HepG2 (cell line): ENCODE results near the gene IFT22. TPM values are rescaled to one million over a fixed set of nuclear protein-coding genes. Genes with fewer than 3 reads are reported as not detected.

Experiments
- ATAC-seq: fragments of 200-7000 bp; cut with Tn5 transposase; 3 replicates; pipeline ENCODE4 v1.9.1; 2020; ENCODE audit warnings: mild to moderate bottlenecking, moderate library complexity
- BruUV-seq: library from RNA; stranded (reverse); fragments of 400-500 nt; replicated peaks from 2 replicates; lab custom pipeline; 2021; lab: Mats Ljungman, UMichigan
- CTCF ChIA-PET: fragments of 300-600 bp; formaldehyde crosslinking; extraction: SDS; loops from one replicate; lab custom pipeline; 2021; ENCODE audit warnings: low total read pairs, inconsistent platforms, low intra/inter-chr PET ratio; lab: Yijun Ruan, JAX
- POLR2A ChIA-PET: fragments of 350-600 bp; sonication (Branson Sonifier 250); formaldehyde crosslinking; loops from one replicate; lab custom pipeline; 2020; ENCODE audit warnings: antibody characterized with exemption, inconsistent platforms; lab: Yijun Ruan, JAX
- DNase-seq: peaks from one replicate; pipeline ENCODE4 v3.0.0-alpha.2; 2015; ENCODE audit warnings: low spot score
- FAIRE-seq: peaks from 3 replicates; lab custom pipeline; 2011; peaks lifted over from hg19 to GRCh38; lab: Jason Lieb, UNC
- H2AFZ ChIP-seq: one replicate; pipeline ENCODE4 v1.6.1; 2011; ENCODE audit warnings: low read length, inconsistent platforms
- H3K27ac ChIP-seq: fragments of 300-600 bp; 3 replicates; pipeline ENCODE4 v1.8.0; 2011; ENCODE audit warnings: mixed run types, mild to moderate bottlenecking, mixed read lengths, low read length, inconsistent platforms; ENCODE audit not compliant: insufficient read depth; ENCODE audit errors: extremely low read length
- H3K27me3 ChIP-seq, 2 experiments: fragments of 200-600 bp in 1 of 2; 2 replicates in 1 of 2; 3 replicates in 1 of 2; pipeline versions ENCODE4 v1.6.0 to v1.8.0; 2011; ENCODE audit warnings: low read length in 2 of 2, mild to moderate bottlenecking in 2 of 2, moderate library complexity in 2 of 2, inconsistent platforms in 1 of 2; ENCODE audit not compliant: insufficient read depth in 2 of 2, control insufficient read depth in 1 of 2
- H3K36me3 ChIP-seq, 2 experiments: fragments of 200-600 bp in 1 of 2; replicated peaks in 1 of 2; 2 replicates in 1 of 2; 3 replicates in 1 of 2; pipeline versions ENCODE4 v1.5.1 to v1.8.0; 2011; ENCODE audit warnings: low read length in 2 of 2, inconsistent platforms in 1 of 2; ENCODE audit not compliant: insufficient read depth in 2 of 2, control insufficient read depth in 1 of 2
- H3K4me1 ChIP-seq: 2 replicates; pipeline ENCODE4 v1.5.1; 2012; ENCODE audit warnings: low read length, inconsistent platforms; ENCODE audit not compliant: insufficient read depth
- H3K4me2 ChIP-seq: 2 replicates; pipeline ENCODE4 v1.6.0; 2011; ENCODE audit warnings: low read depth, low read length, inconsistent platforms
- H3K4me3 ChIP-seq, 3 experiments: fragments of 200-600 bp in 1 of 3; sonication (generic), shearing (Covaris generic) in 1 of 3; replicated peaks in 1 of 3; 2 replicates each; pipeline ENCODE4 v1.5.1; 2011 to 2016; ENCODE audit warnings: low read length in 3 of 3, inconsistent platforms in 2 of 3, low read depth in 2 of 3, mild to moderate bottlenecking in 2 of 3, control low read depth in 1 of 3, mixed read lengths in 1 of 3; ENCODE audit not compliant: insufficient read depth in 1 of 3
- H3K79me2 ChIP-seq: one replicate; pipeline ENCODE4 v1.6.1; 2011; ENCODE audit warnings: low read length, inconsistent platforms; ENCODE audit not compliant: insufficient read depth
- H3K9ac ChIP-seq: 2 replicates; pipeline ENCODE4 v1.6.0; 2011; ENCODE audit warnings: mild to moderate bottlenecking, low read depth, low read length, inconsistent platforms; ENCODE audit not compliant: insufficient read depth
- H3K9me3 ChIP-seq: 2 replicates; pipeline ENCODE4 v1.5.1; 2012; ENCODE audit warnings: mild to moderate bottlenecking, low read length
- H4K20me1 ChIP-seq: 2 replicates; pipeline ENCODE4 v1.6.0; 2011; ENCODE audit warnings: inconsistent platforms, mild to moderate bottlenecking, low read length, moderate library complexity; ENCODE audit not compliant: insufficient read depth
- AGO1 ChIP-seq: fragments of 200-400 bp; formaldehyde crosslinking; IDR thresholded peaks from 2 replicates; pipeline ENCODE4 v1.6.1; 2017; ENCODE audit warnings: mild to moderate bottlenecking, low read depth, low read length, moderate library complexity; ENCODE audit not compliant: poor library complexity, severe bottlenecking
- AKAP8 ChIP-seq: sonication (generic); formaldehyde crosslinking; IDR thresholded peaks from 2 replicates; pipeline ENCODE4 v1.5.1; 2020; ENCODE audit warnings: mild to moderate bottlenecking, missing genetic modification reagents
- ATF7-NPFF ChIP-seq: sonication (generic); formaldehyde crosslinking; IDR thresholded peaks from 2 replicates; pipeline ENCODE4 v1.8.1; 2023; ENCODE audit warnings: mild to moderate bottlenecking, low read depth, missing genetic modification reagents, moderate library complexity
- CBX1 ChIP-seq: IDR thresholded peaks from one replicate; pipeline ENCODE4 v1.6.1; 2016; ENCODE audit warnings: antibody characterized with exemption, low read depth
- ERF ChIP-seq: IDR thresholded peaks from 2 replicates; pipeline ENCODE4 v1.6.1; 2018; ENCODE audit warnings: missing biosample characterization, missing genetic modification reagents
- ETV5 ChIP-seq: IDR thresholded peaks from 2 replicates; pipeline ENCODE4 v1.6.1; 2018; ENCODE audit warnings: missing biosample characterization, missing genetic modification reagents, inconsistent platforms, borderline replicate concordance
- GLI4 ChIP-seq: sonication (generic); formaldehyde crosslinking; IDR thresholded peaks from 2 replicates; pipeline ENCODE4 v1.5.1; 2020; ENCODE audit warnings: missing genetic modification reagents, mild to moderate bottlenecking, moderate library complexity, borderline replicate concordance
- HOXA5 ChIP-seq: sonication (generic); formaldehyde crosslinking; IDR thresholded peaks from 2 replicates; pipeline ENCODE4 v1.4.0; 2020; ENCODE audit warnings: missing genetic modification reagents
- SIX4 ChIP-seq: sonication (generic); formaldehyde crosslinking; IDR thresholded peaks from 2 replicates; pipeline ENCODE4 v1.4.0; 2020; ENCODE audit warnings: missing genetic modification reagents
- SYNCRIP ChIP-seq: fragments of 200-400 bp; formaldehyde crosslinking; IDR thresholded peaks from 2 replicates; pipeline ENCODE4 v1.6.1; 2018; ENCODE audit warnings: mild to moderate bottlenecking, low read depth, low read length; ENCODE audit not compliant: insufficient read depth
- TEAD2 ChIP-seq: sonication (generic); formaldehyde crosslinking; IDR thresholded peaks from 2 replicates; pipeline ENCODE4 v1.9.0; 2021; ENCODE audit warnings: missing genetic modification reagents
- U2AF1 ChIP-seq: fragments of 200-400 bp; formaldehyde crosslinking; optimal IDR thresholded peaks from 2 replicates; pipeline ENCODE3; 2017; ENCODE audit warnings: mild to moderate bottlenecking, low read depth, low read length
- ZBTB8A ChIP-seq: sonication (generic); formaldehyde crosslinking; IDR thresholded peaks from 2 replicates; pipeline ENCODE4 v1.4.0; 2020; ENCODE audit warnings: mild to moderate bottlenecking, low read depth, missing genetic modification reagents, borderline replicate concordance
- ZMYM2 ChIP-seq: sonication (generic); formaldehyde crosslinking; IDR thresholded peaks from 2 replicates; pipeline ENCODE4 v1.8.0; 2022; ENCODE audit warnings: mild to moderate bottlenecking, missing genetic modification reagents
- ZNF3 ChIP-seq: IDR thresholded peaks from 2 replicates; pipeline ENCODE4 v1.7.0; 2017; ENCODE audit warnings: inconsistent platforms
- ZNF501 ChIP-seq: sonication (generic); formaldehyde crosslinking; IDR thresholded peaks from 2 replicates; pipeline ENCODE4 v1.5.1; 2020; ENCODE audit warnings: mild to moderate bottlenecking, moderate library complexity, missing genetic modification reagents
- ZNF639 ChIP-seq: conservative IDR thresholded peaks from 2 replicates; pipeline ENCODE4 v1.6.1; 2018; ENCODE audit warnings: missing genetic modification reagents
- ZNF747 ChIP-seq: sonication (generic); formaldehyde crosslinking; IDR thresholded peaks from 2 replicates; pipeline ENCODE4 v1.8.1; 2023; ENCODE audit warnings: missing genetic modification reagents, mild to moderate bottlenecking, borderline replicate concordance
- WGBS: methylation state at CpG from one replicate; pipeline ENCODE4 v1.1.6; 2017; ENCODE audit warnings: low lambda C conversion rate; 5-methylcytosine and 5-hydroxymethylcytosine counted together
- in situ Hi-C: cut with HindIII; loops from 2 replicates; pipeline ENCODE4 v1.10.0; 2017; ENCODE audit warnings: low pct_unique_long_range_greater_than_20kb; ENCODE audit not compliant: extremely low pct_ligation_motif_present
- intact Hi-C: fragments of 100-400 bp; cut with micrococcal nuclease; formaldehyde crosslinking; loops from one replicate; pipeline ENCODE4 v1.10.0; 2022; ENCODE audit not compliant: unreplicated experiment
- polyA plus RNA-seq, 8 experiments: library from polyadenylated mRNA; depleted of rRNA in 3 of 8; stranded (reverse) in 7 of 8; unstranded in 1 of 8; fragments of >200 nt; fragmentation: Illumina TruSeq in 4 of 8; extraction: Trizol in 4 of 8; gene quantifications; 2 replicates each; pipeline versions ENCODE4 v1.2.1 to v1.2.3, GENCODE V29; 2011 to 2016; ENCODE audit warnings: low read depth in 4 of 8, missing spikeins in 1 of 8, mixed read lengths in 1 of 8; ENCODE audit not compliant: insufficient read depth in 1 of 8
- total RNA-seq, 5 experiments: library from RNA; depleted of rRNA; stranded (reverse); fragments of >200 nt; fragmentation: Illumina TruSeq; extraction: Trizol; gene quantifications; 2 replicates each; pipeline ENCODE4 v1.2.3, GENCODE V29; 2016; ENCODE audit warnings: low read depth in 1 of 5
- TF ChIP-seq, protein P1 (sequence below): sonication (generic); formaldehyde crosslinking; IDR thresholded peaks from 2 replicates; pipeline ENCODE4 v1.4.0; 2020; ENCODE audit warnings: missing genetic modification reagents
- TF ChIP-seq, protein P2 (sequence below): sonication (generic); formaldehyde crosslinking; IDR thresholded peaks from 2 replicates; pipeline ENCODE4 v1.4.0; 2020; ENCODE audit warnings: missing genetic modification reagents

The IFT22 gene
- total and polyA plus RNA-seq, 2 of the 13 experiments (the other 11 are each of a cell fraction or from before 2014, with no cell fraction given), result 8.9 to 14.5 TPM

GRCh38 chr7:101299511-101300464 is 21.8 kb downstream of the IFT22 start:
- 4% methylated on average over 9 of the region's 72 CpGs for WGBS
- CTCF ChIA-PET, result no interaction called here
- H2AFZ ChIP-seq, result no peak overlapping the region
- TF ChIP-seq ETV5 (CRISPR knock-in tag), result no peak
- TF ChIP-seq GLI4 (CRISPR knock-in tag), result no peak
- no peak for TF ChIP-seq ZNF747
- TF ChIP-seq ZBTB8A (CRISPR knock-in tag), result no peak
- no peak for TF ChIP-seq SYNCRIP
- no peak for TF ChIP-seq CBX1
- TF ChIP-seq SIX4, result no peak
- TF ChIP-seq U2AF1, result no peak
- TF ChIP-seq HOXA5, result no peak
- TF ChIP-seq AKAP8 (CRISPR knock-in tag), result no peak
- TF ChIP-seq, protein P1, sequence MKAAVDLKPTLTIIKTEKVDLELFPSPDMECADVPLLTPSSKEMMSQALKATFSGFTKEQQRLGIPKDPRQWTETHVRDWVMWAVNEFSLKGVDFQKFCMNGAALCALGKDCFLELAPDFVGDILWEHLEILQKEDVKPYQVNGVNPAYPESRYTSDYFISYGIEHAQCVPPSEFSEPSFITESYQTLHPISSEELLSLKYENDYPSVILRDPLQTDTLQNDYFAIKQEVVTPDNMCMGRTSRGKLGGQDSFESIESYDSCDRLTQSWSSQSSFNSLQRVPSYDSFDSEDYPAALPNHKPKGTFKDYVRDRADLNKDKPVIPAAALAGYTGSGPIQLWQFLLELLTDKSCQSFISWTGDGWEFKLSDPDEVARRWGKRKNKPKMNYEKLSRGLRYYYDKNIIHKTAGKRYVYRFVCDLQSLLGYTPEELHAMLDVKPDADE, result no peak
- TF ChIP-seq ATF7-NPFF, result no peak
- no peak for TF ChIP-seq ZMYM2 (CRISPR knock-in tag)
- no peak for TF ChIP-seq AGO1
- TF ChIP-seq, protein P2, sequence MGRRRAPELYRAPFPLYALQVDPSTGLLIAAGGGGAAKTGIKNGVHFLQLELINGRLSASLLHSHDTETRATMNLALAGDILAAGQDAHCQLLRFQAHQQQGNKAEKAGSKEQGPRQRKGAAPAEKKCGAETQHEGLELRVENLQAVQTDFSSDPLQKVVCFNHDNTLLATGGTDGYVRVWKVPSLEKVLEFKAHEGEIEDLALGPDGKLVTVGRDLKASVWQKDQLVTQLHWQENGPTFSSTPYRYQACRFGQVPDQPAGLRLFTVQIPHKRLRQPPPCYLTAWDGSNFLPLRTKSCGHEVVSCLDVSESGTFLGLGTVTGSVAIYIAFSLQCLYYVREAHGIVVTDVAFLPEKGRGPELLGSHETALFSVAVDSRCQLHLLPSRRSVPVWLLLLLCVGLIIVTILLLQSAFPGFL (CRISPR knock-in tag), result no peak
- TF ChIP-seq ZNF3 (CRISPR knock-in tag), result no peak
- TF ChIP-seq ERF (CRISPR knock-in tag), result no peak
- no peak for TF ChIP-seq TEAD2 (CRISPR knock-in tag)
- TF ChIP-seq ZNF639 (CRISPR knock-in tag), result no peak
- 0 out of 2 replicates have a peak, but pooled peaks have one; percentile 21 for TF ChIP-seq ZNF501 (CRISPR knock-in tag)

More at GRCh38 chr7:101299511-101300464, 21.8 kb downstream of the IFT22 start:
- Histone ChIP-seq H3K27ac (no peak overlapping the region), H3K79me2 (no peaks in the 10 kb centered on the region), H3K4me2 (peak overlapping the region; percentile 71), H3K36me3 (no peaks in the 10 kb centered on the region), H3K4me1 (peaks cover 13% of the 10 kb centered on the region; the same call in 1 of the 2 replicates), H3K9ac (0 out of 2 replicates have a peak overlapping the region, but pooled peaks have one; percentile 22), H3K9me3 (peaks cover 9% of the 10 kb centered on the region; the same call in 1 of the 2 replicates), H3K4me3 (peak overlapping the region; percentile 34 to 67 (median 37); a peak in 4 of 6 replicates), H3K27me3 (peaks cover 2 to 26% of the 10 kb centered on the region in 2 experiments), H4K20me1 (no peaks in the 10 kb centered on the region)
- no peak for DNase-seq
- no TSS peak for BruUV-seq
- intact Hi-C loops, result no loop called here
- in situ Hi-C loops, result loop anchor here (25.0 kb wide), 1 partner anchor 412 kb away; the partner anchor contains the start of genes ACHE, SRRT and UFSP1
- no peak for FAIRE-seq
- POLR2A ChIA-PET, result interaction anchor here (0.7 to 1.3 kb wide), 2 partner anchors 9 to 93 kb away, joined by 3 to 8 read pairs; no protein-coding TSS in a partner anchor
- ATAC-seq, result peak; percentile 94
